NCI-H748 (cell line): ENCODE data around the gene C4orf50.

Source experiments
- DNase-seq: peaks from one replicate; lab custom pipeline; 2025; ENCODE audit not compliant: unreplicated experiment; lab: John Stamatoyannopoulos, UW

C4orf50 gene

GRCh38 chr4:5973033-5973432 is 45.2 kb downstream of the C4orf50 start:
- DNase-seq: no peak

- DNase-seq: no peak
These were observed 45.7 kb downstream of the C4orf50 start for GRCh38 chr4:5972571-5972970.

- peak; percentile 69 for DNase-seq
These were observed 47.2 kb downstream of the C4orf50 start for GRCh38 chr4:5971078-5971450.

- DNase-seq: no peak
These were observed 47.7 kb downstream of the C4orf50 start for GRCh38 chr4:5970381-5971077.

- no peak for DNase-seq
These were observed 48.5 kb downstream of the C4orf50 start for GRCh38 chr4:5969777-5970176.

GRCh38 chr4:5969336-5969735 is 48.9 kb downstream of the C4orf50 start:
- no peak for DNase-seq

- no peak for DNase-seq
These were observed 50.0 kb downstream of the C4orf50 start for GRCh38 chr4:5968246-5968645.

- no peak for DNase-seq
These were observed 50.4 kb downstream of the C4orf50 start for GRCh38 chr4:5967783-5968182.

GRCh38 chr4:5965225-5965624 is 53.0 kb downstream of the C4orf50 start:
- DNase-seq: no peak

- DNase-seq: no peak
These were observed 54.2 kb downstream of the C4orf50 start for GRCh38 chr4:5964030-5964429.

- no peak for DNase-seq
These were observed 54.6 kb downstream of the C4orf50 start for GRCh38 chr4:5963611-5964010.

- DNase-seq: no peak
These were observed 55.8 kb downstream of the C4orf50 start for GRCh38 chr4:5962416-5962815.

- DNase-seq: no peak
These were observed 57.9 kb downstream of the C4orf50 start for GRCh38 chr4:5960252-5960880.

GRCh38 chr4:5959211-5959982 is 58.8 kb downstream of the C4orf50 start:
- no peak for DNase-seq

- DNase-seq: no peak
These were observed 60.0 kb downstream of the C4orf50 start for GRCh38 chr4:5958199-5958735.

- DNase-seq: no peak
These were observed 61.2 kb downstream of the C4orf50 start for GRCh38 chr4:5957076-5957475.

- peak; percentile 98 for DNase-seq
These were observed 61.8 kb downstream of the C4orf50 start for GRCh38 chr4:5956285-5957021.

GRCh38 chr4:5955856-5956255 is 62.4 kb downstream of the C4orf50 start:
- DNase-seq: no peak

- peak; percentile 82 for DNase-seq
These were observed 62.9 kb downstream of the C4orf50 start for GRCh38 chr4:5955201-5955821.

GRCh38 chr4:5954056-5954760 is 64.0 kb downstream of the C4orf50 start:
- DNase-seq: no peak
